ENCODE results near the gene NSG2.

DNA sequence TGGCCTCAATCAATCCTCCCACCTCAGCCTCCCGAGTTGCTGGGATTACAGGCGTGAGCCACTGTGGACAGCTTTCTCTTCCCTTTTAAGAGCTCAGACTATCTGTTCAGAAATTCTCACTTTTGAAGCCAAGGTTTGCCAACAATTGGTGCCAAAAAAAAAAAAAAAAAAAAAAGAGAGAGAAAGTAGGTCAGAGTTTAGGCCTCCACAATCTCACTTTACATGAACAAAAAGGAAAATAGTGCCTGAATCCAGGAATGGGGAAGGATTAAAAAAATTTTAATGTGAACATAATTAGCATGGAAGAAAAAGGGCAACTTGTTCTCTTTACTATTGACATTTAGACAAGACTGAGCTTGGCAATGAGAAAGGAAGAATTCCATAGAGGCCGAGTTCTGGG is 94.1 kb downstream of the NSG2 start:
- TF ChIP-seq EZH2 (optimal IDR thresholded peaks at IDR 0.05; ENCODE audit: low read depth, low read length) (no peak), EZH2phosphoT487 (IDR thresholded peaks at IDR 0.05; ENCODE audit: low read length) (no peak)
- TF ChIP-seq, protein P1, sequence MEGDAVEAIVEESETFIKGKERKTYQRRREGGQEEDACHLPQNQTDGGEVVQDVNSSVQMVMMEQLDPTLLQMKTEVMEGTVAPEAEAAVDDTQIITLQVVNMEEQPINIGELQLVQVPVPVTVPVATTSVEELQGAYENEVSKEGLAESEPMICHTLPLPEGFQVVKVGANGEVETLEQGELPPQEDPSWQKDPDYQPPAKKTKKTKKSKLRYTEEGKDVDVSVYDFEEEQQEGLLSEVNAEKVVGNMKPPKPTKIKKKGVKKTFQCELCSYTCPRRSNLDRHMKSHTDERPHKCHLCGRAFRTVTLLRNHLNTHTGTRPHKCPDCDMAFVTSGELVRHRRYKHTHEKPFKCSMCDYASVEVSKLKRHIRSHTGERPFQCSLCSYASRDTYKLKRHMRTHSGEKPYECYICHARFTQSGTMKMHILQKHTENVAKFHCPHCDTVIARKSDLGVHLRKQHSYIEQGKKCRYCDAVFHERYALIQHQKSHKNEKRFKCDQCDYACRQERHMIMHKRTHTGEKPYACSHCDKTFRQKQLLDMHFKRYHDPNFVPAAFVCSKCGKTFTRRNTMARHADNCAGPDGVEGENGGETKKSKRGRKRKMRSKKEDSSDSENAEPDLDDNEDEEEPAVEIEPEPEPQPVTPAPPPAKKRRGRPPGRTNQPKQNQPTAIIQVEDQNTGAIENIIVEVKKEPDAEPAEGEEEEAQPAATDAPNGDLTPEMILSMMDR (IDR thresholded peaks at IDR 0.05; ENCODE audit: low read length), result no peak

Data from MM.1S (cell line).